ENCODE data around the gene XRRA1.
"Not testable (repeated sequence)": the region's sequence is repeated elsewhere in the genome, so short reads cannot be mapped to it uniquely, and the experiment has no call there.

XRRA1 gene

DNA sequence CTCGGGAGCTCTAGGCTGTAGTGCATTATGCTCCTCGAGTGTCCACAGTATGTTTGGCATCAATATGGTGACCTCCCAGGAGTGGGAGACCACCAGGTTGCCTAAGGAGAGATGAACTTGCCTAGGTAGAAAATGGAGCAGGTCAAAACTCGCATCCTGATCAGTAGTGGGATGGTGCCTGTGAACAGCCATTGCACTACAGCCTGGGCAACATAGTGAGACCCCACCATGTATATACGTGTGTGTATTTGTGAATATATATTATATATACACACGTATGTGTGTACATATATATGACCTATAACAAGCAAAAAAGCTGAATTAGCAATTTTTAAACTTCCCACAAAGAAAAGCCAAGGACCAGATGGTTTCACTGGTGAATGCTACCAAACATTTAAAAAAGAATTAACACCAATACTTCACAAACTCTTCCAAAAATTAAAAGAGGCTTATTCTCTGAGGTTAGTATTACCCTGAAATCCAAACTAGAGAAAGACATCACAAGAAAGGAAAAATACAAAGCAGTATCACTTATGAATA is 102.8 kb downstream of the XRRA1 start:
- no peaks in the 10 kb centered on the region for H3K9me3 ChIP-seq (ENCODE audit: control insufficient read depth, insufficient read depth, low read length)
- H3K4me1 ChIP-seq (ENCODE audit: insufficient read depth, low read length): peaks cover 14% of the 10 kb centered on the region
- no peak overlapping the region for H3K9ac ChIP-seq (ENCODE audit: low read depth, low read length)
- peaks cover 9% of the 10 kb centered on the region; the same call in 1 of the 2 replicates for H3K36me3 ChIP-seq (ENCODE audit: insufficient read depth, low read length)

DNA sequence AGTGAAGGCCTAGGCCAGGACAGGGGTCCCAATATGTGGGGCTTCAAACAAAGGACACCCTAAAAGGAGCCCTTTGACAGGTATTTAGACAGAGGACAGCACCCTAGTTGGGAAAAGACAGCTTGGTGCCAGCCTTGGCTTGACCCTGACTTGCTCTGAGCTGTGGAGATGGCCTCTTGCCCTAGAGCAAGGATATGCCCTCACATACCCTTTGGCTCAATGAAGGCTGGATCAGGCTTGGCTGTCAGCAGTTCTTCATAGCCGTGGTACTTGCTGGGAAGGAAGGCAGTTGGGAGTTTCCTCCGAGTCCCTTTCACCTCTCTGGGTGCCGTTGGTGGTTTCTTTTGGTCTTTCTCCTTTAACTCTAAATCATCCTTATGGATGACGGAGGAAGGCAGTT is 104.0 kb downstream of the XRRA1 start:
- peaks cover 7% of the 10 kb centered on the region; the same call in 1 of the 2 replicates for H3K4me1 ChIP-seq (ENCODE audit: insufficient read depth, low read length)
- H3K9me3 ChIP-seq (ENCODE audit: control insufficient read depth, insufficient read depth, low read length): no peaks in the 10 kb centered on the region
- H3K36me3 ChIP-seq (ENCODE audit: insufficient read depth, low read length): peaks cover 8% of the 10 kb centered on the region; the same call in 1 of the 2 replicates

DNA sequence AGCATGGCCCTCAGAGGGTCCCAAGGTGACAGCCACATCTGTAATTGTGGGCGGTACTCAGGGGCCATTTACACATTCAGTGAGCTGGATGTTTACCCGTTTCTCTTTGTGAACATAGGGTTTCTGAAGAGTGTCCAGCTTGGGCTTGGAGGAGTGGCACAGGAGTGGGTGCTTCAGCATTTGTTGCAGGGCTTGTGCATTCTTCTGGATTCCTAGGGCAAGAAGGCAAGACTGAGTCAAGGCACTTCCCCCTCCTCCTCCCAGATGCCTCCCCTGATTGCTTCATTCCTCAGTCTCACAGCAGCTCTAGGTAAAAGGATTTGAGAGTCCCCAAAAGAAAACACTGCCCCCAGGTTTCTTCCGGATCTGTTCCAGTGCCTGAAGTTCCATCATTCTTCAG is 104.8 kb downstream of the XRRA1 start:
- peaks cover 8% of the 10 kb centered on the region for H3K36me3 ChIP-seq (ENCODE audit: insufficient read depth, low read length)
- H3K9me3 ChIP-seq (ENCODE audit: control insufficient read depth, insufficient read depth, low read length): no peaks in the 10 kb centered on the region
- peaks cover 5% of the 10 kb centered on the region; the same call in 1 of the 2 replicates for H3K4me1 ChIP-seq (ENCODE audit: insufficient read depth, low read length)
- no peak overlapping the region for H3K9ac ChIP-seq (ENCODE audit: low read depth, low read length)

More for the DNA sequence above, 104.0 kb downstream of the XRRA1 start:
- no peak overlapping the region for H3K9ac ChIP-seq (ENCODE audit: low read depth, low read length)

DNA sequence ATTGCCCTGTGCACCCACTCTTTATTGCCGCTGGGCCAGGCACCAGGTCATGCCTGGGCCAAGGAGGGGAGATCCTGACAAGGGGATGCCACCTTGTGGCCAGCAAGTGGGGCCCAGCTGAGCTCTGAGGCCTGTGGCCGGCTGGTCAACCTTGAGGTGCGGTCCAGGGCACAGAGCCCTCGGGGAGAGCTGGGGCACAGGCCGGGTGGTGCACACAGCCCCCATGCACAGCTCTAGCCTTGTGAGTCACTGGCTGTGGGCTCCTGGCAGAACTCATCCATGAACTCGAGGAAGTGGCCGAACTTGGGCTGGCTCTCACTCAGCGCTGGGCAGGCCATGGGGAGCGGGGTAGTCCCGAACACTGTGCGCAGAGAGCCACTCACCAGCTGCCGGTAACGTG is 105.9 kb downstream of the XRRA1 start:
- Histone ChIP-seq H3K36me3 (ENCODE audit: insufficient read depth, low read length) (peaks cover 8% of the 10 kb centered on the region), H3K4me1 (ENCODE audit: insufficient read depth, low read length) (peaks cover 5% of the 10 kb centered on the region; the same call in 1 of the 2 replicates), H3K9ac (ENCODE audit: low read depth, low read length) (no peak overlapping the region), H3K9me3 (ENCODE audit: control insufficient read depth, insufficient read depth, low read length) (no peaks in the 10 kb centered on the region)

DNA sequence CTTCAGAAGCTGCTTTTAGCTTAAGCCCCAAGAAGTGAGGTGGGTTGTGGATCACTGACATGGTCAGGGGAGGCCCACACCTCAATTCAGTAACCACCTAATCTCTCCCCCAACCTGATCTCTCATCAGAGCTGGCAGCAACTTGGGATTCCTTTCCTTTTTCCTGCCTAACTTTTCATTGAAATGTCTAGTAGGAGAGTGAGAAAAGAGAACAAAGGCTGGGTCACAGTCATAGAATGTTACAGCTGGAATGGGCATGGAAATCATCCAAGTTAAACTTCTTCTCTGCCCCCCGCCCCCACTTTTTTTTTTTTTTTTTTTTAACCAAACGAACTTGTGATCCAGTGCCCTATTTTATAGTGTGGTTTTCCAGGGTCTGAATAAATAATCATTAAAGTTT is 108.4 kb downstream of the XRRA1 start:
- H3K4me1 ChIP-seq (ENCODE audit: insufficient read depth, low read length): peaks cover 5% of the 10 kb centered on the region; the same call in 1 of the 2 replicates
- H3K9ac ChIP-seq (ENCODE audit: low read depth, low read length): no peak overlapping the region
- H3K36me3 ChIP-seq (ENCODE audit: insufficient read depth, low read length): peaks cover 16% of the 10 kb centered on the region
- H3K9me3 ChIP-seq (ENCODE audit: control insufficient read depth, insufficient read depth, low read length): no peaks in the 10 kb centered on the region

DNA sequence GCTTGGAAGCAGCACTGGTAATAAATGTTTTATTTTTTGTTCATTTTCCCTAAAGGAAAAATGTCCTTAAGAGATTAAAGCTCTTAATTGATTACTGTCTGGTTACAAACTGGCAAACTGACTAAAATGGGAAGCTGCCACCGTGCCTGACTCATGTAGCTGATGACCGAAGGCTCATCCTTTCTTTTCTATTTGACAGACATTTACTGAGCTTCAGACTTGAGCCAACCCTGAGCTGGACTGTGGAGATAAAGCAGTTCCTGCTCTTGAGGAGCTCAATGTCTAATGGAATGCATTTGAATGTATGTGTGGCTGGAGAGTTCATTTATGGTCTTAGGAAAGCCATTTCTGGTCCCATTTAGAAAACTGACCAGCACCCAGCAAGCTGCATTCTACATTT is 108.9 kb downstream of the XRRA1 start:
- Histone ChIP-seq H3K9me3 (ENCODE audit: control insufficient read depth, insufficient read depth, low read length) (no peaks in the 10 kb centered on the region), H3K4me1 (ENCODE audit: insufficient read depth, low read length) (peaks cover 5% of the 10 kb centered on the region; the same call in 1 of the 2 replicates), H3K36me3 (ENCODE audit: insufficient read depth, low read length) (peaks cover 20% of the 10 kb centered on the region), H3K9ac (ENCODE audit: low read depth, low read length) (no peak overlapping the region)

DNA sequence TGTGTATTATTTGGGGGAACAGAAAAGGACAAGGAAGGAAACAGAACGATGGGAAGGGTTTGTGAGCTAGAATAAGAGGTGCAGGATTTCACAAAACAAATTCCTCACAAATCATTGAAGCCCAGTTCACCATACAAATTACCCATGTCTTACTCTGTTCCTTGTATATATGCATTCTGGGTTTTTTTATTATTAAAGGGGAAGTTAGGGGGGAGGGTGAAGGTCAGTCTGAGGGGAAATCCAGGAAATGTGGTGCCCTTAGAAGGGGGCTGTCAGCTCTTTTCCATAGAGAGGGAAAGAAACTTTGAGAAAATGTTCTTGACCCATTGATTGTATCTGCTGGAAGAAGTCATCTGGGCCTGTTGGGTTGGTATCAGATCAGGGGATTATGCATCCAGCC is 109.4 kb downstream of the XRRA1 start:
- peaks cover 5% of the 10 kb centered on the region; the same call in 1 of the 2 replicates for H3K4me1 ChIP-seq (ENCODE audit: insufficient read depth, low read length)
- H3K36me3 ChIP-seq (ENCODE audit: insufficient read depth, low read length): peaks cover 20% of the 10 kb centered on the region
- H3K9ac ChIP-seq (ENCODE audit: low read depth, low read length): no peak overlapping the region
- H3K9me3 ChIP-seq (ENCODE audit: control insufficient read depth, insufficient read depth, low read length): no peaks in the 10 kb centered on the region

DNA sequence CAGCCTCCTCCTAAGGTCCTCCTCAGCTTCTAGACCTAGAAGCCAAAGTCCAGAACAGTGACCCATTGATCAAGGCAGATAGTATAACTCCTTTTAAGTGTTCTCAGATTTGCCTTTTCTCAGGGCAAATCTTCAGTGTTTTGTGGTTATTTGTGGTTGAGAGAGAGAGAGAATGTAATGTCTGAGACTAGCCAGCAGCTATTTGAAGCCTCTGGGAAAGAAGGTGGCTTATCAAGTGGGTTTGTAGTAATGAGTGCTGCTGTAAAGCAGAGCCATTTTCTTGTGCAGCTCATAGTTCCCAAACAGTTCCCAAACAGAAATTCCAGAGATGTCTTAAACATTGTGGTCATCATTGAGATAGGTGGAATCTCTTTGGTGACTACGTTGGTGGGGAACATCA is 110.7 kb downstream of the XRRA1 start:
- no peak overlapping the region for H3K9ac ChIP-seq (ENCODE audit: low read depth, low read length)
- no peaks in the 10 kb centered on the region for H3K9me3 ChIP-seq (ENCODE audit: control insufficient read depth, insufficient read depth, low read length)
- peaks cover 20% of the 10 kb centered on the region for H3K36me3 ChIP-seq (ENCODE audit: insufficient read depth, low read length)
- peaks cover 5% of the 10 kb centered on the region; the same call in 1 of the 2 replicates for H3K4me1 ChIP-seq (ENCODE audit: insufficient read depth, low read length)

DNA sequence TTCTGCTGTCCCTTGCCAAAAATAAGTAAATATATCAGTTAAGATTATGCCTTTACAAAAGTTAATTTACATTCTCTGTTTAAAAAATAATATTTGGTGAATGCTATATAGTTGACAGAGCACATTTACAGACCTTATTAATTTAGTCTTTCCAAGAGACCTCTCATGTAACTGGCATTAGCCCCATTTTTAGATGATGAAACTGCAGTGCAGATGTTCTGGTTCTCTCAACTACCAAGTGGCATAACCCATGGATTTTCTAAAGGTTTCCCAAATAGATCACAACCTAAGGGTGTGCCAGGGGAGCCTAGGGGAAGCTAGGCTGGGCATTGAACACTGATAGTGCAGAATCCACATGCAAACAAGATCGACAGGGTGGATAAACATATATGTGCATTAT is 111.7 kb downstream of the XRRA1 start:
- H3K9me3 ChIP-seq (ENCODE audit: control insufficient read depth, insufficient read depth, low read length): no peaks in the 10 kb centered on the region
- H3K9ac ChIP-seq (ENCODE audit: low read depth, low read length): no peak overlapping the region
- H3K36me3 ChIP-seq (ENCODE audit: insufficient read depth, low read length): peaks cover 20% of the 10 kb centered on the region
- H3K4me1 ChIP-seq (ENCODE audit: insufficient read depth, low read length): peaks cover 5% of the 10 kb centered on the region; the same call in 1 of the 2 replicates

DNA sequence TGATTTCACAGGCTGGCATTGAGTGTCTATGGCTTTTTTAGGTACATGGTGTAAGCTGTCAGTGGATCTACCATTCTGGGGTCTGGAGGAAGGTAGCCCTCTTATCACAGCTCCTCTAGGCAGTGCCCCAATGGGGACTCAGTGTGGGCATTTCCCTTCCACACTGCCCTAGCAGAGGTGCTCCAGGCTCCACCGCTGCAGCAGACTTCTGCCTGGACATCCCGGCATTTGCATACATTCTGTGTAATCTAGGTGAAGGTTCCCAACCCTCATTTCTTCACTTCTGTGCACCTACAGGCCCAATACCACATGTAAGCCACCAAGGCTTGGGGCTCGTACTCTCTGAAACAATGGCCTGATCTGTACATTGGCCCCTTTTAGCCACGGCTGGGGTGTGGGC is 122.0 kb downstream of the XRRA1 start:
- H3K9me3 ChIP-seq (ENCODE audit: control insufficient read depth, insufficient read depth, low read length): peaks cover 36% of the 10 kb centered on the region
- H3K9ac ChIP-seq (ENCODE audit: low read depth, low read length): no peak overlapping the region
- peaks cover 8% of the 10 kb centered on the region for H3K36me3 ChIP-seq (ENCODE audit: insufficient read depth, low read length)

DNA sequence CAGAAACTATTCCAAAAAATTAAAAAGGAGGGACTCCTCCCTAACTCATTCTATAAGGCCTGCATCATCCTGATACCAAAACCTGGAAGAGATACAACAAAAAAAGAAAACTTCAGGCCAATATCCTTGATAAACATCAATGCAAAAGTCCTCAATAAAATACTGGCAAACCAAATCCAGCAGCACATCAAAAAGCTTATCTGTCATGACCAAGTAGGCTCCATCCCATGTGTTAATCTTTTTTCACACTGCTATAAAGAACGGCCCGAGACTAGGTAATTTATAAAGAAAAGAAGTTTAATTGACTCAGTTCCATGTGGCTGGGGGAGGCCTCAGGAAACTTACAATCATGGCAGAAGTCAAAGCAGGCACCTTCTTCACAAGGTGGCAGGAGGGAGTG is 123.3 kb downstream of the XRRA1 start:
- H3K9ac ChIP-seq (ENCODE audit: low read depth, low read length); H3K4me1 ChIP-seq (ENCODE audit: insufficient read depth, low read length); H3K36me3 ChIP-seq (ENCODE audit: insufficient read depth, low read length): not testable (repeated sequence)
- H3K9me3 ChIP-seq (ENCODE audit: control insufficient read depth, insufficient read depth, low read length): peaks cover 36% of the 10 kb centered on the region

More for the DNA sequence above, 122.0 kb downstream of the XRRA1 start:
- H3K4me1 ChIP-seq (ENCODE audit: insufficient read depth, low read length): no peaks in the 10 kb centered on the region

DNA sequence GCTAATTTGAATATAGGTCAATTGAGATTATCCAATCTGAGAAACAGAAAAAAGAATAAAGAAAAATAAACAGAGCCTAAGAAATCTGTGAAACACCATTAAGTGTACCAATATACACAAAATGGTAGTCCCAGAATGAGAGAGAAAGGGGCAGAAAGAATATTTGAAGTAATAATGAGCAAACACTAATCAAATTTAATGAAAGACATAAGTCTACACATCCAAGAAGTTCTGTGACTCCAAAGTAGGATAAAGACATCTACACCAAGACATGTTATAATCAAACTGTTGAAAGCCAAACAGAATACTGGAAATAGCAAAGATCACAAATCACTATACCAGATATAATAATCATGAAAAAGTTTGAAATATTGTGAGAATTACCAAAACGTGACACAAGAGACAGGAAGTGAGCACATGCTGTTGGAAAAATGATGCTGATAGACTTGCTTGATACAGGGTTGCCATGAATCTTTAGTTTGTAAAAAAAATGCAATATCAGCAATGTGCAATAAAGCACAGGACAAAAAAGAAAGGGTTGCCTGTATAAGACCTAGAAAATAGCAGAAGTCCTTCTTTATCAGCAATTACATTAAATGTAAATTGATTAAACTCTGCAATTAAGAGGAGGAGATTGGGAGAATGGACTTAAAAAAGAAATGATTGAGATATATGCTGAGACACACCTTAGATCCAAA is 124.5 kb downstream of the XRRA1 start:
- H3K9ac ChIP-seq (ENCODE audit: low read depth, low read length): no peak overlapping the region
- H3K36me3 ChIP-seq (ENCODE audit: insufficient read depth, low read length): peaks cover 8% of the 10 kb centered on the region
- H3K9me3 ChIP-seq (ENCODE audit: control insufficient read depth, insufficient read depth, low read length): peaks cover 36% of the 10 kb centered on the region
- no peaks in the 10 kb centered on the region for H3K4me1 ChIP-seq (ENCODE audit: insufficient read depth, low read length)

DNA sequence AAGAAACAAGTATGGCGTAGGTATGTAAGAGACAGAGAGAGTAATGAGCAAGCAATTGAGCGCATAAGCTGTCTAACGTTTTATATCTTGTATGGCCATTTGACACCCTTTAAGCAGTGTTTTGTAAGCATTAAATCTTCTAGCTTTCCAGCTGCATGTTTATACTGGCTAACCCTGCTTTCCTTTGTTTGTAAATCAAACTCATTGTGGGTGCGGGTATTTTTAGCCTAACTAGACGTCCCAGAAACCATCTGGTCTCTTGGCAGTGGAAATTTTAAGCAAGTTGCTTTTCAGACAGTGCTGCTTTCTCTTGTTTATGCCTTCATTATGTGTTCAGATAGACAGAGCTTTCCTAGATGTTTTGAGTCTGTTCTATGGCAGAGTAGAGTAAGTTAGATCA is 126.7 kb downstream of the XRRA1 start:
- Histone ChIP-seq H3K36me3 (ENCODE audit: insufficient read depth, low read length) (peaks cover 8% of the 10 kb centered on the region), H3K9ac (ENCODE audit: low read depth, low read length) (no peak overlapping the region), H3K9me3 (ENCODE audit: control insufficient read depth, insufficient read depth, low read length) (peaks cover 34% of the 10 kb centered on the region), H3K4me1 (ENCODE audit: insufficient read depth, low read length) (no peaks in the 10 kb centered on the region)

DNA sequence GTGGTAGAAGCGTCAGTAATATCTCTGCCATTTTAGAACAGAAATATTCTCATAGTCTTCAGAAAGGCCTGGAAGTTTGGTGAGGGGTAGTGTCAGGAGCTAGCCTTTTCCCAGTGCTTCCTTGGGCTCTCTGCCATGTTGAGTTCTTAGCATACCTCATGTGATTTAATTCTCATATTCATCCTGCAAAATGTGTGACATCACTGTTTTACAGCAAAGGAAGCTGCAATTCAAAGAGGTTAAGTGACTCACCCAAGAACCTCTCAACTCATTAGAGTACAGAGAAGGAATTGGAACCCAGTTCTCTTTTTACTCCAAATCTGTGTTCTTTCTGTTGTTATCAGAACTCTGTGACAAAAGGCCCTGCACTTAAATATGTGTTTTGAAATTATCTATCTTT is 128.1 kb downstream of the XRRA1 start:
- H3K36me3 ChIP-seq (ENCODE audit: insufficient read depth, low read length): peaks cover 8% of the 10 kb centered on the region
- H3K9me3 ChIP-seq (ENCODE audit: control insufficient read depth, insufficient read depth, low read length): peaks cover 22% of the 10 kb centered on the region; the same call in 1 of the 2 replicates
- no peak overlapping the region for H3K9ac ChIP-seq (ENCODE audit: low read depth, low read length)
- no peaks in the 10 kb centered on the region for H3K4me1 ChIP-seq (ENCODE audit: insufficient read depth, low read length)

DNA sequence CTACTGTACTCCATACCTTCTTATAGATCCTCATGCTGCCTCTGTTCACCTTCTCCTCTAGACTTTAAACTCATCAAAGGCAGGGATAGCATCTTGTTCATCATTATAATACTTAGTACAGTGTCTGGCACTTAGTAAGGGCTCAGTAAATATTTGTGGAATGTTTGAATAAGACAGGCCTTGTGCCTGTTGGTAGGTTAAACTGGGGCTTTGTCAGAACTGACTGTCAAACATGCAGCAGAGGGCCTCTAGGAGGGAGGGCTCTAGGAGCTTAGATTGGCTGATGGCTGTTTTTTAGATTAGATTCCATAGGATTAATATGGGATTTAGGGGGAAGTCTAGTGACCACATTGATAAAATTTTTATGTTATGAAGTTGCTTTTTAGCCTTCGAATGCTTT is 129.5 kb downstream of the XRRA1 start:
- no peaks in the 10 kb centered on the region for H3K4me1 ChIP-seq (ENCODE audit: insufficient read depth, low read length)
- H3K36me3 ChIP-seq (ENCODE audit: insufficient read depth, low read length): peaks cover 5% of the 10 kb centered on the region
- peaks cover 12% of the 10 kb centered on the region; the same call in 1 of the 2 replicates for H3K9me3 ChIP-seq (ENCODE audit: control insufficient read depth, insufficient read depth, low read length)
- H3K9ac ChIP-seq (ENCODE audit: low read depth, low read length): no peak overlapping the region

All from ES-I3 (cell line).